HFF-Myc (cell line): ENCODE data around the gene AGXT2.

Experiments used
- DNase-seq: peaks from one replicate; pipeline ENCODE4 v3.0.0-alpha.2; 2011; ENCODE audit warnings: low read depth; ENCODE audit errors: extremely low read depth
- H3K4me3 ChIP-seq: replicated peaks from 2 replicates; pipeline ENCODE4 v1.5.1; 2011; ENCODE audit warnings: low read depth, mild to moderate bottlenecking, control low read depth, low read length
- TF ChIP-seq, protein P1 (sequence below): IDR thresholded peaks from 2 replicates; pipeline ENCODE4 v1.5.1; 2012; ENCODE audit warnings: mild to moderate bottlenecking, low read depth, low read length, control low read depth; ENCODE audit errors: missing control alignments

Gene AGXT2

DNA sequence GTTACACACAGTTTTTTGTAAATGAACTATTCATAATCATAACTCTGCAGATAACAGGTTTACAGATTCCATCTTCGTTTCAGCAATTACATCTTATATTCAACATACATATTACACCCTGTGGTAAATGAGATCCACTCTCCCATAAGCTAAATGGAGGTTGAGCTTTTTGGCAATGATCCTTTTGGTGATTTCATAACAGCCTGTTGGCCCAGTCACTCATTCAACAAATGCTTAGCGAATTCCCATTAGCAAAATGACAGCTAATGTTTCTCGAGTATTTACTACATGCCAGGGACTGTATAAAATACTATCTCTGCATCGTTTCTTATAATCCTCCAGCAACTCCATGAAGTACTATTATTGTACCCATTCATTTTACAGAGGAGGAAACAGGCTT lies 25.4 kb upstream of the AGXT2 start:
- DNase-seq = no peak
- H3K4me3 ChIP-seq = no peak overlapping the region
- TF ChIP-seq, protein P1, sequence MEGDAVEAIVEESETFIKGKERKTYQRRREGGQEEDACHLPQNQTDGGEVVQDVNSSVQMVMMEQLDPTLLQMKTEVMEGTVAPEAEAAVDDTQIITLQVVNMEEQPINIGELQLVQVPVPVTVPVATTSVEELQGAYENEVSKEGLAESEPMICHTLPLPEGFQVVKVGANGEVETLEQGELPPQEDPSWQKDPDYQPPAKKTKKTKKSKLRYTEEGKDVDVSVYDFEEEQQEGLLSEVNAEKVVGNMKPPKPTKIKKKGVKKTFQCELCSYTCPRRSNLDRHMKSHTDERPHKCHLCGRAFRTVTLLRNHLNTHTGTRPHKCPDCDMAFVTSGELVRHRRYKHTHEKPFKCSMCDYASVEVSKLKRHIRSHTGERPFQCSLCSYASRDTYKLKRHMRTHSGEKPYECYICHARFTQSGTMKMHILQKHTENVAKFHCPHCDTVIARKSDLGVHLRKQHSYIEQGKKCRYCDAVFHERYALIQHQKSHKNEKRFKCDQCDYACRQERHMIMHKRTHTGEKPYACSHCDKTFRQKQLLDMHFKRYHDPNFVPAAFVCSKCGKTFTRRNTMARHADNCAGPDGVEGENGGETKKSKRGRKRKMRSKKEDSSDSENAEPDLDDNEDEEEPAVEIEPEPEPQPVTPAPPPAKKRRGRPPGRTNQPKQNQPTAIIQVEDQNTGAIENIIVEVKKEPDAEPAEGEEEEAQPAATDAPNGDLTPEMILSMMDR = no peak

DNA sequence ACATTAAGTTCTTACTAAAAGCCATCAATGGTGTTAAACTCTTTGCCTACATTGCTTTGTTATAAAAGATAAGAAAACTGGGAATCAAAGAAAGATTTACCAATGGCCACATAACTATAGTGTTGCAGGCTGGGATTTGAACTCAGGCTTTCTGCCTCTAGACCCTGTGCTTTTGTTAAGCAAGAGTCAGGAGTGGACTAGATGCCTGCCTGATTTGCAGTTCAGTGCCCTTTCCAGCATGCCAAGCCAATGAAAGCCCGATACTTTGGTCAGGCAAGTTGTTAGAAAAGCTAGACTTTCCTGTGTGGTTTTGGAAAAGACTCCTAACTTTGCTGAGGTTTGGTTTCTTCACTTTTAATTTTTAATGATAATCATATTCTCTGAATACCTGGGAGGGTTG lies 21.4 kb upstream of the AGXT2 start:
- H3K4me3 ChIP-seq = no peak overlapping the region
- TF ChIP-seq, protein P1 = no peak
- no peak for DNase-seq

DNA sequence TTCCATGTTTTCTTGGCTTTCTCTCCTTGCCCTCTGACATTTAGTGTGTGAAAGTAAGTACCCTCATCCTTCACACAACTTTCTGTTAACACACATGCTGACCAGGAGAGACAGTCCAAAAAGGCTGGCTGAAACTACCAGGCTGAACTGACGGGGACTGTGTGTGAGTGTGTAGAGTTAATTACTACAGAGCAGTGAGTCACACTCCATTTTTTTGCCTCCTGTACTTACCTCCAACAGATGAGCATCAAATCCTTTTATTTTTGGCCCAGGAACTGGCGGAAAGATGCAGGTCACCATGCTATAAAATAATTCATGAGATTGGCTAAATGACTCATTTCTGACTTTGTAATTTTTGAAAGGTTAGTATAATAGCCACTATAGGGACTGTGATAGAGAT lies 20.2 kb upstream of the AGXT2 start:
- TF ChIP-seq, protein P1 = no peak
- no peak for DNase-seq
- no peak overlapping the region for H3K4me3 ChIP-seq

DNA sequence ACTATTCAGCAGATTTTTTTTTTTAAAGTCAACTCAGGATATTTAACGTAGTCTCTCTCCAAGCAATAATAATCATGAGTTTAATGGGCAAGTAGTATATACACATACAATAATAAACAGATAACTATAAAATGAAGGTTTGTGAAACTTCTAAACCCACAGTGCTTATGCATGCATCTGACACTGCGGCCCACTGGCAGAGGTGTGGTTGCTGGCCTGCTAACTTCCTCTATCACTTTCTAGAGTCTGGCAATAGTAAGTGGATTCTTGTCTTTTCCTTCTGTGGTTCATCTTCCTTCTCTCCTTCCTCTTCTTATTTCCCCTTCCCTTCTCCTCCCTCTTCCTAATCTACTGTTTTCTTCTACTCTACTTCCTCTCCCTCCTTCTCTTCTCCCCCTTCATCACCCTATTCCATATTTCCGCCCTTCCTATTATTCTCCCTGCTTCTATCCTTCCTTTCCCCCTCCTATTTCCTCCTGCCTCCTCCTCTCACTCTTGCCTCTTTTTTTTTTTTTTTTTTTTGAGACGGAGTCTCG lies 18.6 kb upstream of the AGXT2 start:
- TF ChIP-seq, protein P1 = no peak
- no peak overlapping the region for H3K4me3 ChIP-seq
- DNase-seq = no peak

DNA sequence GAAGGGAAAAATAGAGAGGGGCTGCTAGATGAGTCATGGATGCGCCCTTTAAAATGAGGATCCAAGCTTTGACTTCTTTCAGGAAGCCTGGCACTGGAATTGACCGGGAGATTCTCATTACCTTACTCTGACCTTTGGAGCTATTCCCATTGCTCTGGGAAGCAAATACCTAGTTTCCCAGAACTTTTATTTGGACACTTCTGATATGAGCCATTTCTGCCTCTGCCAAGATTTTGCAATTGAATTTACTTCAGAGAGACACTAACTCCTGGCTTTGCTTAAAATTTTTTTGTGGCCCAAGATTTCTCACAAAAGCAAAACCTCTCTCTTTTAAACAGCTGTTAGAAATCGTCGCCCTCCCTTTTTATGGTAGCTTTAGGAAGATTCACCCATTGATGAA lies 15.7 kb upstream of the AGXT2 start:
- H3K4me3 ChIP-seq = no peak overlapping the region
- TF ChIP-seq, protein P1 = no peak
- DNase-seq = no peak

DNA sequence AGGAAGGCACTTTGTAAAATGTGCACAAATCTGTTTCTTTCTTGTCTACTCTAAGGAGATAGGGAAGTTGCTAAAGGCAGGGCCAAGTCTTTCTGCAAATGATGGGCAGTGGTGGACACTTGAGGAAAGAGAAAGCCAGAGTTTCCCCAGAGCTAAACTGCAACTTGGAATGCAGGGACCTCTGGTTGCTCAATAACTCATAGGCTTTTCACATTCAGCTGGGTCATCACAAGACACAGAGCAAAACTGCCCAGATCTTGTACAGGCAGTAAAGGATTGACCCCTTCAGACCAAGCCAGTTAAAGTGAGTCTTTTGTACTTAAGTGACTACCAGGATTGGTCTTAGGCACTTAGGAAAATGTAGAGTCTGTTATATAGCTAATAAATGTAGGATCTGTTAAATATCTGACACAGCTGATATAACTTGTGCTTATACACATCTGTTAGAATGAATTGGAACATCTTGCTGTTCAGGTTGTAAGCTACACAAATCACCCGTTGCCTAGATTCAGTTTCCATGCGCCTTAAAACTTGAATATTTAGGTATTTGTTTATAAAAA lies 13.5 kb upstream of the AGXT2 start:
- DNase-seq = no peak
- TF ChIP-seq, protein P1 = no peak
- H3K4me3 ChIP-seq = no peak overlapping the region

DNA sequence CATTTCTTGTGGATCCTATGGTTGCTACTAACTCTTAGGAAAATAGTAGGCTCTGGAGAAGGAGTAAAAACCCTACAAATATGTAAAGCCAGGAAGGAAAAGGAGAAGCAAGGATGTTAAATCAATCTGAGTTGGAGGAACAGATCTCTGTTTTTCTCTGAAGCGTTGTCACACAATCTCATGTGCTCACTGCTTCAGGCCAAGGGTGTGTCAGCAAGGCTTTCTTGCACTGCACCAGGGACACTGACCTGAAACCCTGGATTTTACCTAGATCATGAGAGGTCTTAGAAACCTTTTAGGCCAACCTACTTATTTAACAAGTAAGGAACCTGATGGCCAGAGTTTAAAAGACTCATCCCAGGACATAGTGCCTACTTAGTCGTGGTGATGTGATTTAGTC lies 12.5 kb upstream of the AGXT2 start:
- no peak overlapping the region for H3K4me3 ChIP-seq
- no peak for DNase-seq
- TF ChIP-seq, protein P1 = no peak
